ENCODE measurements around the gene WDR35.
A peak's percentile ranks its signal among the peaks of the same experiment; 100 is the strongest.

WDR35 gene

GRCh38 chr2:19989667-19990415 lies at the start of gene WDR35:
WDR35 (minus strand) TSS chr2:19990105; CDS start chr2:19990015, 90 bp downstream.
- peak; percentile 82 to 83 for DNase-seq (ENCODE audit: low read depth in 2 of 2)

GRCh38 chr2:20037660-20038059 lies 47.8 kb upstream of the WDR35 start:
- DNase-seq (ENCODE audit: low read depth in 2 of 2): no peak

GRCh38 chr2:20035955-20036666 lies 46.2 kb upstream of the WDR35 start:
- DNase-seq (ENCODE audit: low read depth in 2 of 2): no peak

GRCh38 chr2:20034821-20035220 lies 44.9 kb upstream of the WDR35 start:
- no peak for DNase-seq (ENCODE audit: low read depth in 2 of 2)

- no peak for DNase-seq (ENCODE audit: low read depth in 2 of 2)
Measured at GRCh38 chr2:20034218-20034617, 44.3 kb upstream of the WDR35 start.

- no peak for DNase-seq (ENCODE audit: low read depth in 2 of 2)
Measured at GRCh38 chr2:20033322-20033721, 43.4 kb upstream of the WDR35 start.

- DNase-seq (ENCODE audit: low read depth in 2 of 2): no peak
Measured at GRCh38 chr2:20030224-20030623, 40.3 kb upstream of the WDR35 start.

- DNase-seq (ENCODE audit: low read depth in 2 of 2): no peak
Measured at GRCh38 chr2:20027705-20028434, 38.0 kb upstream of the WDR35 start.

- no peak for DNase-seq (ENCODE audit: low read depth in 2 of 2)
Measured at GRCh38 chr2:20027260-20027677, 37.4 kb upstream of the WDR35 start.

- no peak for DNase-seq (ENCODE audit: low read depth in 2 of 2)
Measured at GRCh38 chr2:20025065-20025786, 35.3 kb upstream of the WDR35 start.

- DNase-seq (ENCODE audit: low read depth in 2 of 2): no peak
Measured at GRCh38 chr2:20023688-20024087, 33.8 kb upstream of the WDR35 start.

GRCh38 chr2:20021405-20022009 lies 31.6 kb upstream of the WDR35 start:
- no peak for DNase-seq (ENCODE audit: low read depth in 2 of 2)

- no peak for DNase-seq (ENCODE audit: low read depth in 2 of 2)
Measured at GRCh38 chr2:20019747-20020146, 29.8 kb upstream of the WDR35 start.

GRCh38 chr2:20018601-20019152 lies 28.8 kb upstream of the WDR35 start:
- no peak for DNase-seq (ENCODE audit: low read depth in 2 of 2)

GRCh38 chr2:20016346-20016745 lies 26.4 kb upstream of the WDR35 start:
- DNase-seq (ENCODE audit: low read depth in 2 of 2): no peak

GRCh38 chr2:20015482-20016083 lies 25.7 kb upstream of the WDR35 start:
- DNase-seq (ENCODE audit: low read depth in 2 of 2): no peak

- DNase-seq (ENCODE audit: low read depth in 2 of 2): no peak
Measured at GRCh38 chr2:20013126-20013849, 23.4 kb upstream of the WDR35 start.

- no peak for DNase-seq (ENCODE audit: low read depth in 2 of 2)
Measured at GRCh38 chr2:20012282-20013125, 22.6 kb upstream of the WDR35 start, which contains the start of gene MATN3. MATN3 (minus strand) TSS chr2:20012668; CDS start chr2:20012631, 37 bp downstream.

- no peak for DNase-seq (ENCODE audit: low read depth in 2 of 2)
Measured at GRCh38 chr2:20012032-20012281, 22.1 kb upstream of the WDR35 start.
